Psoas muscle (tissue), 8 donors: ENCODE measurements around the gene NXPE1. TPM values are rescaled to one million over a fixed set of nuclear protein-coding genes. Genes with fewer than 3 reads are reported as not detected.

Experiments used
- ATAC-seq, 4 donors: fragments of 200-7000 bp; cut with Tn5 transposase; one replicate each; pipeline ENCODE4 v1.9.1; 2020; ENCODE audit warnings: moderate library complexity in 3 of 4, mild to moderate bottlenecking in 2 of 4
- DNase-seq, 2 donors: peaks; one replicate each; pipeline ENCODE4 v3.0.0-alpha.2; 2020
- H3K27ac ChIP-seq: fragments of 200-600 bp; one replicate; pipeline ENCODE4 v1.8.0; 2022
- H3K27me3 ChIP-seq, 3 donors: fragments of 200-600 bp in 1 of 3; one replicate each; pipeline versions ENCODE4 v1.6.1 to v1.8.0; 2013 to 2022; ENCODE audit warnings: low read length in 2 of 3, mild to moderate bottlenecking in 2 of 3, moderate library complexity in 1 of 3; ENCODE audit not compliant: insufficient read depth in 3 of 3
- H3K36me3 ChIP-seq, 2 donors: fragments of 200-600 bp in 1 of 2; one replicate each; pipeline versions ENCODE4 v1.6.1 to v1.8.0; 2013 to 2022; ENCODE audit warnings: low read depth in 1 of 2, mild to moderate bottlenecking in 1 of 2, moderate library complexity in 1 of 2; ENCODE audit not compliant: insufficient read depth in 1 of 2
- H3K4me1 ChIP-seq: fragments of 200-600 bp; one replicate; pipeline ENCODE4 v1.8.0; 2022
- H3K4me3 ChIP-seq: fragments of 200-600 bp; one replicate; pipeline ENCODE4 v1.8.0; 2022; ENCODE audit warnings: mild to moderate bottlenecking
- H3K9me3 ChIP-seq: fragments of 200-600 bp; one replicate; pipeline ENCODE4 v1.8.0; 2022
- CTCF ChIP-seq: fragments of 200-600 bp; IDR thresholded peaks from one replicate; pipeline ENCODE4 v1.8.0; 2022; ENCODE audit warnings: antibody characterized with exemption
- WGBS, 3 donors: extraction: QIAGEN DNeasy Blood & Tissue Kit; methylation state at CpG; one replicate each; pipeline versions ENCODE4 v1.1.6 to v1.1.7; 2013; 5-methylcytosine and 5-hydroxymethylcytosine counted together
- intact Hi-C, 2 donors: fragments of 100-400 bp; cut with DNase I; formaldehyde crosslinking; loops; one replicate each; pipeline versions ENCODE4 v1.11.0 to v1.14.2; 2022
- polyA plus RNA-seq, 3 donors: library from polyadenylated mRNA; stranded (reverse); fragments of 200-250 nt; gene quantifications; one replicate each; pipeline ENCODE4 v1.2.3, GENCODE V29; 2013
- total RNA-seq, 4 donors: library from RNA; stranded (reverse); fragmentation: NEBNext Ultra II Directional in 2 of 4; extraction: Animal tissue kit (Norgen Biotek cat#: 25700) in 2 of 4; gene quantifications; one replicate each; pipeline versions ENCODE4 v1.2.1 to v1.2.4, GENCODE V29; 2021 to 2023
- donor health status: healthy with polysubstance abuse.
- donor health status: DM: no; HTN: no; CAD: no; lungs with moderate emphysema.
- donor health status: Bipolar disorder and iron deficiency.
- donor health status: healthy.
- donor health status: DM: yes; HTN: yes; CAD: no.
- donor health status: DM: no; HTN: no; CAD: no.
- donor health status: DM: no; HTN: no; CAD: no.
- donor health status: DM: yes; HTN: yes; CAD: no.

NXPE1 gene
- total and polyA plus RNA-seq, 7 donors = 0.08 to 0.39 (median 0.20) TPM; not detected in 3

- intact Hi-C loops = no loop called here
- H3K9me3 ChIP-seq = no peaks in the 10 kb centered on the region
- DNase-seq (no peak), ATAC-seq (no peak)
- H3K27ac ChIP-seq = no peak overlapping the region
- H3K4me3 ChIP-seq = no peak overlapping the region
- WGBS, 3 donors = 73 to 81% (median 80%) methylated on average over 1 of the region's 1 CpG
- no peaks in the 10 kb centered on the region for H3K27me3 ChIP-seq
- no peaks in the 10 kb centered on the region for H3K36me3 ChIP-seq
- no peaks in the 10 kb centered on the region for H3K4me1 ChIP-seq
- TF ChIP-seq CTCF = no peak
These were observed 77.6 kb downstream of the NXPE1 start for GRCh38 chr11:114482114-114482513.

- no peak overlapping the region for H3K4me3 ChIP-seq
- no peak overlapping the region for H3K27ac ChIP-seq
- intact Hi-C loops = no loop called here
- 83 to 91% (median 88%) methylated on average over 1 of the region's 1 CpG for WGBS, 3 donors
- DNase-seq (no peak), ATAC-seq (no peak)
- no peaks in the 10 kb centered on the region for H3K4me1 ChIP-seq
- no peaks in the 10 kb centered on the region for H3K9me3 ChIP-seq
- H3K36me3 ChIP-seq = no peaks in the 10 kb centered on the region
- no peak for TF ChIP-seq CTCF
- H3K27me3 ChIP-seq = no peaks in the 10 kb centered on the region
These were observed 80.3 kb downstream of the NXPE1 start for GRCh38 chr11:114479331-114479730.

GRCh38 chr11:114478768-114479167 is 80.9 kb downstream of the NXPE1 start:
- intact Hi-C loops = no loop called here
- Histone ChIP-seq H3K27ac (no peak overlapping the region), H3K4me3 (no peak overlapping the region), H3K36me3 (no peaks in the 10 kb centered on the region), H3K9me3 (no peaks in the 10 kb centered on the region), H3K4me1 (no peaks in the 10 kb centered on the region), H3K27me3 (no peaks in the 10 kb centered on the region)
- WGBS, 3 donors = 54 to 62% (median 55%) methylated on average over 4 of the region's 4 CpGs
- ATAC-seq (no peak), DNase-seq (no peak)
- no peak for TF ChIP-seq CTCF

- no peaks in the 10 kb centered on the region for H3K27me3 ChIP-seq
- ATAC-seq (no peak), DNase-seq (no peak)
- intact Hi-C loops = no loop called here
- TF ChIP-seq CTCF = no peak
- no peaks in the 10 kb centered on the region for H3K36me3 ChIP-seq
- WGBS, 3 donors = 31 to 53% (median 39%) methylated on average over 2 of the region's 2 CpGs
- no peaks in the 10 kb centered on the region for H3K9me3 ChIP-seq
- H3K4me1 ChIP-seq = no peaks in the 10 kb centered on the region
- no peak overlapping the region for H3K27ac ChIP-seq
- H3K4me3 ChIP-seq = no peak overlapping the region
These were observed 81.7 kb downstream of the NXPE1 start for GRCh38 chr11:114478001-114478410.

GRCh38 chr11:114472661-114473060 is 87.0 kb downstream of the NXPE1 start:
- intact Hi-C loops = no loop called here
- WGBS, 3 donors = 82 to 91% (median 83%) methylated on average over 2 of the region's 2 CpGs
- H3K36me3 ChIP-seq = no peaks in the 10 kb centered on the region
- no peak overlapping the region for H3K27ac ChIP-seq
- TF ChIP-seq CTCF = no peak
- no peak overlapping the region for H3K4me3 ChIP-seq
- DNase-seq = no peak
- ATAC-seq = no peak
- H3K4me1 ChIP-seq = no peaks in the 10 kb centered on the region
- H3K27me3 ChIP-seq = no peaks in the 10 kb centered on the region
- no peaks in the 10 kb centered on the region for H3K9me3 ChIP-seq
